ENCODE results near the gene RILPL1.

- TF ChIP-seq CTCF (conservative IDR thresholded peaks at IDR 0.05; ENCODE audit: low read length) (no peak), EZH2phosphoT487 (IDR thresholded peaks at IDR 0.05; ENCODE audit: borderline replicate concordance, low read depth, low read length) (no peak)
Measured at GRCh38 chr12:123524378-123524777, 9.1 kb downstream of the RILPL1 start.
